NCI-H146 (cell line): ENCODE measurements around the gene APOC3.
"Not testable (repeated sequence)": the region's sequence is repeated elsewhere in the genome, so short reads cannot be mapped to it uniquely, and the experiment has no call there.

Experiments used
- DNase-seq: peaks from one replicate; lab custom pipeline; 2025; lab: John Stamatoyannopoulos, UW

APOC3 gene

DNA sequence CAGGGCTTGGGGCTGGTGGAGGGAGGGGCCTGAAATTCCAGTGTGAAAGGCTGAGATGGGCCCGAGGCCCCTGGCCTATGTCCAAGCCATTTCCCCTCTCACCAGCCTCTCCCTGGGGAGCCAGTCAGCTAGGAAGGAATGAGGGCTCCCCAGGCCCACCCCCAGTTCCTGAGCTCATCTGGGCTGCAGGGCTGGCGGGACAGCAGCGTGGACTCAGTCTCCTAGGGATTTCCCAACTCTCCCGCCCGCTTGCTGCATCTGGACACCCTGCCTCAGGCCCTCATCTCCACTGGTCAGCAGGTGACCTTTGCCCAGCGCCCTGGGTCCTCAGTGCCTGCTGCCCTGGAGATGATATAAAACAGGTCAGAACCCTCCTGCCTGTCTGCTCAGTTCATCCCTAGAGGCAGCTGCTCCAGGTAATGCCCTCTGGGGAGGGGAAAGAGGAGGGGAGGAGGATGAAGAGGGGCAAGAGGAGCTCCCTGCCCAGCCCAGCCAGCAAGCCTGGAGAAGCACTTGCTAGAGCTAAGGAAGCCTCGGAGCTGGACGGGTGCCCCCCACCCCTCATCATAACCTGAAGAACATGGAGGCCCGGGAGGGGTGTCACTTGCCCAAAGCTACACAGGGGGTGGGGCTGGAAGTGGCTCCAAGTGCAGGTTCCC is at the start of gene APOC3:
Gene APOC3 (plus strand): TSS at position 383 of the 659 bp plus-strand sequence. CDS start 676 bp downstream, outside the sequence.
- peak; percentile 17 for DNase-seq

DNA sequence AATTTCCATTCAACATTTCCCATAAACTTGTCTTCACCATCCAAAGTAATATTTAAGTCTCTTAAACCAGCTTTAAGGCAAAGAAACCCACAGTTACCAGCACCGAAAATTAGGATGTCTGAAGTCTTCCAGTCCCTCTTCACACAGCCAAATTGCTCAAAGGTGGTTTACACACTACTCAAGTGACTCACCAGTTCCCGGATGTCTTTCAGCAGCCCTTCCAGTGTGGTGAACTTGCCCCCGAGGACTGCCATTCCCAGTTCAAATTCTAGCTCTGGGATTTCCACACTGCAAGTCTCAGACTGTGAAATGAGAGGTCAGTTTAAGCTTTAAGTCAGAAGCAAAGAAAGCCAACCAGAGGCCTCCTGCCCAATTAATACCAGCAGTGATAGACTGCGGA is 47.0 kb upstream of the APOC3 start:
- DNase-seq = no peak

DNA sequence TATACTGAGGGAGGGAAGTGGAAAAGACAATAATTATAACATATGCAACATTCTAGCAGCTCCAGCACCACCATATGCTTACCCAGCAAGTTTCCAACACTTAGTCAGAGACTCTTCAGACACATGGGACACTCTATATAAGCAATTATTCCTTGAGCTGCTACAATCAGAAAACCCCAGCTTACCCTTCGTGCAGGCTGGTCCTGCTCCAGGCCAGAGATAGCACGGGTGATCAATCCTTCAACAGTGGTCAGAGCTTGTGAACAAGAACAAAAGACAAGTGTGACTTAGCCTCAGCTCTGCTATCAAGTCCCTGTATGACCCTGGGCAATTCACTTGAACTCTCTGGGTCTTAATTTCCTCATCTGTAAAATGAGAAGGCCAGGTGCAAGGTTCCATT is 43.4 kb upstream of the APOC3 start:
- DNase-seq = no peak

DNA sequence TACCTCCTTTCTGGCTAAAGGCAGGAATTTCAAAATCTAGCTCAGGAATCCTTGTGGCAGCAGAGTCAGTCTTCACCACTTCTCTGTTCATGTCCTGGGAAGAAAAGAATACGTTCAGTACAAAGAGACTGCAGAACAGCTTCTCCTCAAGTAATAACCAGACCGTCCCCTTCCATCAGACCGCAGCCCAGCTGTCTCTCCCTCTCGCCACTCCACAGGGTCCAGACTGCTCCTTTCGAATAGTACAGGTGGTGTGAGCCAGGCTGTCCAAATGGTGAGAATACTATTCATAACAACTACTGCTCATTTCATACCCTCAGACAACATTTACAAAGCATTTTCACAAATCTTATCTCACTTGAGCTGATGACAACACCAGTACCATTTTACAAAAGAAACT is 42.7 kb upstream of the APOC3 start:
- DNase-seq = no peak

DNA sequence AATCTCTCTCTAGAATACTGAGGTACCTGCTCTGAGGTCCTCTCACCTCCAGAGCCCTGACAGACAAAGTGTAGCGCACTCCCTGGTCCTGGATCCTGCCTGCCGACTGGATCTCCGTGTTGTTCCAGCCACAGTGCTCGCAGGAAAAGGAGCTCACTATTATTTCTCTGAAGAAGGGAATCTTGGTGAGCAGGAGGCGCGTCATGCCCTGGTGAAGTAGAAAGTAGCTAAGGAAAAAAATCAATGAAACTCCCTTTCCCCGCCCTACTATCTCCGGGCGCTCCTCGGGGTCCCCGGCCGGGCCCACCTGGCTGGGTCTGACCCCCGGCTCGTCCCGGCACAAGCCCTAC is 42.3 kb upstream of the APOC3 start:
- no peak for DNase-seq

DNA sequence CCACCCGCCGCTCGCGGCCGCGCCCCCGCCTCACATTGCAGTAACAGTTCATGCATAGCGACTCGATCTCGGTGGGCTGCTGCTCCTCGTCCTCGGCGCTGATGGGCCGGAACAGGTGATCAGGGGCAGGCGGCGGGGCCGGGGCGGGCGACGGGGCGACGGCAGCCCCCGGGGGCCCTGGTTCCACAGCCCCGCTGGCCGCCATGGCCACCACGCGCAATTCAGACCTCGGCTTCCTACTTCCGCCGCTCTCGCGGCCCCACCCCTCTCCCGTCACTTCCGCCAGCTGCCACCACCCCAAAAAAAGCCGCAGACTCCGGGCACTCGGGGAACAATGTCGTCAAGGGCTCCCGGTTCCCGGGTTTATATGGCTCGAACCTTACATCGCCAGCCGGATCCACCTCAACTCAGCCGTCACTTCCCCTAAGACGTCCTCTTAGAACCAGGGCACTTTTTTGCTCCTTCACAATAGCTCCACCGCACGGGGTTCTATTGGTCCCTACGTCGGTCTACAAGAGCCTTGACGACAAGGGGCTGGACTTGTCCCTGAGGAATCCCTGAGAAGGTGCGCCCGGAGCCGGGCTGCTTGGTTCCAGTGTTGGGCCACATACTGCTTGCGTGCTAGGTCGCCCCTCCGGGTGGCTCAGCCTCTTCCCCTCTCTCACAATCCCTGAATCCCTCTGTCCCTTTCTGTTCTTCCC is 41.8 kb upstream of the APOC3 start, which contains the start of gene ZPR1:
Gene ZPR1 (minus strand): TSS at position 238 of the 701 bp plus-strand sequence. CDS start 33 bp downstream, at position 205.
- peak; percentile 72 for DNase-seq

DNA sequence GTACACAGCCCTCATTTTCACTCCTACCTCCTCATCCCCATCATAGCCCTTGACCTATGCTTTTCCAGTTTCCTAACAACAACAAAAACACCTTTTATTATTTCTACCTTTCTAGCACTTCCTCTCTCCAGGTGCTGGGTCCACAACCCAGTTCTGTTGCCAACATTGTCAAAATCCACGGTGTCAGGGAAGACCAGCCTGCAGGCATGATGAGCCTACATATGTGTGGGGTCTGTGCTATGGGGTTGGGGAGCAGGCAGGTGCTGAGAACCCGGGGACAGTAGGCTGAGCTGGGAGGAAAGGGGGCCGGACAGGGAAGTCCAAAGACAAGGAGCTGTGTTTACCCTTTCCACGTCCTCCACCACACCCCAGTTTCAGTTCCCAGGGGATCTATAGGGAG is 41.2 kb upstream of the APOC3 start:
- no peak for DNase-seq

DNA sequence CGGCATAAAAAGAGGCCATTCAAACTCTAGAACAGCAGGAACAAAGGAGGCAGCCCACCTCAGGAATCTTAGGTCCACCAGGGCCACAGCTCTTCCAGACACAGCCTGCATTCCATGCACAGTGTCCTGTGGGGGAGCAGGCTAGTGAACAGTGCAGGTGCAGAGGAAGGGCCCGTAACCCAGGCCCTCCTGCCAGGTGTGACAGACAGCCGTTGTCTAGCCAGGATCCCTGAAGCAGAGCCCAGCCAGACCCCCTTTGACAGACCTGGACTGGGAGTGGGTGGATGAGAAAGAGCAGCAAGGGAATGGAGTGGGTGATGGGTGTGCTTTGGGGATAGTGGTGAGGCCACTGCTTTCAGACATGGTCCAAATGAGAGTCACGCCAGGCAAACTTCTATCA is 40.7 kb upstream of the APOC3 start:
- DNase-seq = no peak

DNA sequence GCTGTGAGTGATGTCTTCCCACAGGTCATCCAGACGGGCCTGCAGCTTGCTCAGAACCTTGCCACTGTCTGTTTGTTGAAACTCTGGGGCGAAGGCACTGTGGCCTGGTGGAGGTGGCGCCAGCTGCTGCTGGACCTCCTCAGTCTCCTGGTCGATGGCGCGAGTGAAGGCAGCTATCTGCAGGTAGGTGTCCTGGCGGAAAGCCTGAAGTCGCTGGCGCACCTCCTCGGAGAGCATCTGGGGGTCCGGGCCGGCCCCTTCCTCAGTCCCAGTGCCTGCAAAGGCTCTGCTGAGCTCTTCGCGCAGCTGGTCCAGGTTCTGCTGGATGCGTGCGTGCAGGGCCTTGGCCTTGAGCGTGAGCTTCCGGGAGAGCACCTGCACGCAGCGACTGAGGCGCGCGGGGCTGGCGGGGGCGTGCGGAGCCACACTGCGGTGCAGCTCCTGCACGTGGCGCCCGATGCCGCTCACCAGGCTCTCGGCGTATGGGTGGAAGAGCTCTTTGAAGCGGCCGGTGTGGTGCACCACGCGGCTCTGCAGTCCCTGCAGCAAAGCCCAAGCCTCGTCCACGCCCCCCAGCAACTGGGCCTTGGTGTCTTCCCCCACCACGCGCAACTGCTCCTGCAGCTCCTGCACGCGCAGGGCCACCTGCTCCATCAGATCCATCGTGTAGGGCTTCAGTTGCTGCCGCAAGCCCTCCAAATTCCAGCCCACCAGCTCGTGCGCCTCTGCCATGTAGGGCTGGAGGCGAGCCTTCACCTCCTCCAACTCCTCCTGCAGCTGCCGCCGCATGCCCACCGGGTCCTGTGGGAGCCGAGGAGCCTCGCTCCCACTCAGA is 39.3 kb upstream of the APOC3 start:
- no peak for DNase-seq

DNA sequence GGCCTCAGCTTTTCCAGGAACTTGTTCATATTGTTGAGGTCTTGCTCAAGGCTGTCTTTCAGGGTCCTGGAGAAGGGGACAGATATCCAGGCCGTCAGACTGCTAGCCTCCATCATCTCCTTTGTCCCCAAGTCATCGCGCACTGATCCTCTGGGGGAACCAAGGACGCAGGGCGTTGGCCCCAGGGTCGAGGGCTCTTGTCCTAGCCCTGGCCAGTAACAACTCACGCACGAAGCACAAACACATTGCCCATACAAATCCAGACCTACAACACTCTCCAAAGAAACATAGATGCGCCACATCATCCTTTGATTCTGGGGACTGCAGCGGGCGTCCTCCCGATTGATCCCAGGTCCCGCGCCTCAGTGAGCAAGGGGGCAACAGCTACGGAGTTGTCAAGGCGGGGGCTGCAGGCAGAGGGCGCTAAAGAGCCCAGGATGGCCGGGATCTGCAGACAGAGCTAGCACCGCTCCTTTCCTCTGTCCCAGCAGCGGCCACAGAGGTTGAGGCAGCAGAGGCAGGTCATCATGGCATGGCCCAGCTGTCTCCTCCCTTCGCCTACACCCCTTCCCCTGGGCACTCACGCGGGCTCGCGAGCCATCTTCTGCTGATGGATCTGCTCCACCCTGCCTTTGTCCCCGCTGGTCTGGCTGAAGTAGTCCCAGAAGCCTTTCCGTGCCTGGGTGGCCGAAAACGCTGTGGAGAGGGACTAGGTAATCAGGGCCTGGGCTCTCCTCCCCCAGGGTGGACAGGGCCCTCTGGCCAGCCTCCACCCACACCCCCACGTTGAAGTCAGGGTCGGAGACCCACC is 38.5 kb upstream of the APOC3 start:
- peak; percentile 77 for DNase-seq

DNA sequence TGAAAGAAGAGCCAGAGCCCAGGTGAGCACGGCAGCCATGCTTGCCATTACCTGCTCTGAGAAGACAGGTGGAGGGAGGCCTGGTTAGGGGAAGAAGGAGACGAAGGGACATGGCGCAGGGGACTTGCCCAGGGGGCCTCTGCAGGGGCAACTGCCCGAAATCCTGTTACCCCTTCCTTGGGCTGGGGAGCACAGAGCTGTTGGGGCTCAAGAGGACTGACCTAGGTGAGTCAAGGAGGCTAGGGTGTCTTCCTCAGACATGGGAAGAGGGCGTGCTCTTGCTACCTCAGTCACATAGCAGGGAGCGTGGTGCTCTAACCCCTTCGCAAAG is 37.9 kb upstream of the APOC3 start, which contains the start of gene APOA5:
Gene APOA5 (minus strand): TSS at position 67 of the 331 bp plus-strand sequence. CDS start 19 bp downstream, at position 48.
- no peak for DNase-seq

DNA sequence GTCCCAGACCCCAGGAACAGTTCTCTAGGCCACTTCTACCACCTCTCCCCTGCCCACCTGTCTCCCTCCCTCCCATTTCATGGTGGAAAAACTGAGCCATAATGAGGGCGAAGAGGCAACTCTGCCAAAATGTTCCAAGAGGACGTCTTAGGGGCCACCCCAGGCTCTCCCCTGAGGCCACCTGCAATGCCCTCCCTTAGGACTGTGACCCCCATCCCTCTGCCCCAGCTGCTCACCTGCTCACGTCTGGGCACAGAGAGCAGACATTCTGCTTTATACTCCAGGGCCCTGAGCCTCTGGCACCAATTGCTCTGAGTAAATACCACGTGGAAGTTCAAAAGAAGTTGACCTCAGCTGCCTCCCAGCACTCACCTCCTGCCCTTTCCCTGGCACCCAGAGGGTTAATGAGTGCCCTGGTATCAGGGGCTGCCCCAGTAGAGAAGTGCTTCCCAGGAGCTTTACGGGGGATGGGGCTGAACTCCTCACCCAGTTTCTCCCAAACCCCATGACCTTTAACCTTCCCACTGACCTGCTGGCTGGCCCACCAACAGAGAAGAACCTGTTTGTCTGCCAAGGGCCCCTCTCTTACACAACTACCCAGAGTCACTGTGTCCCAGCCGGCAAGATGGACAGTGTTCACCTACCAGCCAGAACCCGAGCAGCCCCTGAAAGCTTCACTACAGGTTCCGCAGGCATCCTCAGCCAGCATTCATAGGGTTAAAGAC is 37.4 kb upstream of the APOC3 start:
- no peak for DNase-seq

DNA sequence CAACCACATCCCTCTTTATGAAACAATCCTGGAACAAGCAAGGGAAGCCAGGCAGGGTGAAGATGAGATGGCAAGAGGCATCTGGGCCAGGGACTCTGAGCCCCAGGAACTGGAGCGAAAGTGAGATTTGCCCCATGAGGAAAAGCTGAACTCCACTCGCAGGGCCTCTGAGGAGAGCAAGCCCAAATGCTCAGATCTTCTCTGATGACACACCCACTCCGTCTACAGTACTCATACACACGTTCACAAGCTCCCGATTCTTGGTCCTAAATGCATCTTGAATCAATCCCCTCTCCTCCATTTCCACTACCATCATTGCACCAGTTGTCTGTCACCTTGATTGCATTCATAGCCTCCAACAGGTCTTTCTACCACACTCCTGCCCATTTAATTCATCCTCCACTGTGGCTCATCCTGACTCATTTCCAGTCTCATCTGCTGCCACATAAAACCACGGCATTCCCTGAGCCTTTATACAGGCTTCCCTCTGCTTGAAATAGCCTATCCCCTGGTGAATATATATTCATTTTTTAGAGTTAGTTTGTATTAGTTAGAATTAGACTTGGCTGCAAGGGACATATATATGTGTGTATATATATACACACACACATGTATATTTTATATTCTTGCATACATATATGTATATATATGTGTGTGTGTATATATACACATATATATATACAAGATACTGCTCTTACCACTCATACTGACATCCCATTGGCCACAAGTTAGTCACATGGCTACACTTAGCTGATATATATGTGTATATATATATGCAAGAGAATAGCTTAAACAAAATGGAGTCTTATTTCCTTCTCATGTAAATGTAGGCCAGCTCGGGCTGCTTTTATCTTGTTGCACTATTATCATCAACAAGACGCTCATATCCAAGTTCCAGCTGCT is 36.6 kb upstream of the APOC3 start:
- no peak for DNase-seq

DNA sequence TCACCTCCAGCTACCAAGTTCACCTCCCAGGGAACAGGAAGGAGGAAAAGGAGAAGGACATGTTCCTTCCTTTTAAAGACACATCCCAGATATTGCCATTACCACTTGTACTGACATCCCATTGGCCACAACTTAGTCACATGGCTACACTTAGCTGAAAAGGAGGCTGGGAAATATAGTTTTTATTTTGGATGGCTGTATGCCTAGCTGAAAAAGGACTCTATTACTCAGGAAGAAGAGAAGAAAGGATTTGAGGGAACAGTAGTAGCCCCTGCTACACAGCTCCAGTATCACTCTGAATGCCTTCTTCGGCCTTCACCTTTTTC is 36.0 kb upstream of the APOC3 start:
- DNase-seq = no peak

DNA sequence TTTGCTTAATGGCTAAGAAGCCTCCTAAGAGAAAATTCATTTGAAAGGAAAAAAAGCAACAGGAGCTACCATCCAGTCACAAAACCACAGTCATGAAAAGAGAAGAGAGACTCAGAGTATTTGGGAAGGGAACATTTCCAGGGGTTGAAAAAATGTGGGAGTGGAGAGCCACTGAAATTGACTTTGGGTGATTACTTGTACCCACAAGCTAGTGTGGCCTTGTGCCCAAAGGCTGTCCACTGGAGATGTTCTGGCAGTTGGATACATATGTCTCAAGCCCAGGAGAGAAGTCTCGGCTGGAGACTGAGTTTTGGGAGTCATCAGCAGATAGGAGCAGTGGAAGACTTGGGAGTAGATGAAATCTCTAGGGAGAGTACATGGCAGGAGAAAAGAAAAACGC is 34.9 kb upstream of the APOC3 start:
- no peak for DNase-seq

DNA sequence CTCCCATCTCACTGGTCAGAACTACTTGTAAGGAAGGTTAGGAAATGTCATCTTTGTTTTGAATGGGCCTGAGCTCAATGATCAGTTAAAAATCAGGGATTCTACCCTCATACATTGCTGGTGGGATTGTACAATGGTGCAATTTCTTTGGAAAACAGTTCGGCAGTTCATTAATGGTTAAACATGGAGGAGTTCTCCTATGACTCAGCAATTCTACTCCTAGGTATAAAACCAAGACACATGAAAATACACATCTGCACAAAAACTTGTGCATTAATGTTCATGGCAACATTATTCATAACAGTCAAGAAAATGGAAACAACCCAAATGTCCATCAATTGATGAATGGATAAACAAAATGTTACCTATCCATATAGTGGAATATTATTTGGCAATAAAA is 33.2 kb upstream of the APOC3 start:
- DNase-seq = no peak

DNA sequence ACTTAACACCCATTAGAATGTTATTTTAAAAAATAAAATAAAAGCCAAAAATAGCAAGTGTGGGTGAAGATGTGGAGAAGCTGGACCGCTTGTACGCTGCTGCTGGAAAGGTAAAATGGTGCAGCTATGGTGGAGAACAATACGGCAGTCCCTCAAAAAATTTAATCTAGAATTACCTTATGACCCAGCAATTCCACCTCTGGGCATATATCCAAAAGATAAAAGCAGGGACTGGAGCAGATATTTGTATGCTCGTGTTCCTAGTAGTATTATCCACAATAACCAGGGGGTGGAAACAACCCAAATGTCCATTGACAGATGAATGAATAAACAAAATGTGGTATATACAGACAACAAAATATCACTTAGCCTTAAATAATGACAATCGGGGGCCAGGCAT is 31.9 kb upstream of the APOC3 start:
- DNase-seq = no peak

DNA sequence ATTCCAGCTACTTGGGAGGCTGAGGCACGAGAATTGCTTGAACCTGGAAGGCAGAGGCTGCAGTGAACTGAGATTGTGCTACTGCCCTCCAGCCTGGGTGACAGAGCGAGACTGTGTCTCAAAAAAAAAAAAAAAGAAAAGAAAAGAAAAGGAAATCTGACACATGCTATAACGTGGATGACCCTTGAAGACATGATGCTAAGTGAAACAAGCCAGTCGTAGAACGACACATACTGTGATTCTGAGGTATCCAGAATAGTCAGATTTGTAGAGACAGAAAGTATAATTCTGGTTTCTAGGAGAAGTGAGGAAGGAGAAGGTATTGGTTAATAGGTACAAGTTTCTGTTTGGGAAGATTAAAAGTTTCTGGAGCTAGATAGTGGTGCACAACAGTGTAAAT is 31.3 kb upstream of the APOC3 start:
- no peak for DNase-seq

DNA sequence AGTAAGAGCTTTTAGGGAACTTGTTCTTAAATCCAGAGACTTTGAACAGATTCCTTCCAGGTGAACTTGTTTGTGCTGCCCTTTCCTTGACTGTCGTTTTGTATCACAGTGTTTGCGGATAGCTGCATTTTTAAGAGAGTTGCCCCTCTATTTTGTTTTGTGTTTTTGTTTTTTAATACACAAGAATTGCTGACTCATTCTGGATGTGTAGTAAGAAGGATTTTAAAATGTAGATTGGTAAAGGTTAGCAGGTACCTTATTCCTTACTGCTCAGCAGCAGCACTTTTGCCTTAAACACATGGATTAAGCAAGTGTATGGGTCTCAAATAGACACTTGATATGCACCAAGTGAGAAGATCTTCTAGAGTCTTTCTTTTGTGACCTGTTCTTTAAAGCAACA is 29.1 kb upstream of the APOC3 start:
- DNase-seq = no peak

DNA sequence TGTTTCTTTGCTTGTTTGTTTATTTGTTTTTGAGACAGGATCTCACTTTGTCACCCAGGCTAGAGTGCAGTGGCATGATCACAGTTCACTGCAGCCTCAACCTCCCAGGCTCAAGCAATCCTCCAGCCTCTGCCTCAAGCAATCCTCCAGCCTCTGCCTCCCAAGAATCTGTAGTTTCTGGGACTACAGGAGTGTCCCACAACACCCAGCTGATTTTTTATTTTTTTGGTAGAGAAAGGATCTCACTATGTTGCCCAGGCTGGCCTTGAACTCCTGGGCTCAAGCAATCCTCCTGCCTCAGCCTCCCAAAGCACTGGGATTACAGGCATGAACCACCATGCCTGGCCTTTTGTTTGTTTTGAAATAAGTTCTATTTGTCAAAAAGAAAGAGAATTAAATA is 28.0 kb upstream of the APOC3 start:
- DNase-seq = not testable (repeated sequence)

DNA sequence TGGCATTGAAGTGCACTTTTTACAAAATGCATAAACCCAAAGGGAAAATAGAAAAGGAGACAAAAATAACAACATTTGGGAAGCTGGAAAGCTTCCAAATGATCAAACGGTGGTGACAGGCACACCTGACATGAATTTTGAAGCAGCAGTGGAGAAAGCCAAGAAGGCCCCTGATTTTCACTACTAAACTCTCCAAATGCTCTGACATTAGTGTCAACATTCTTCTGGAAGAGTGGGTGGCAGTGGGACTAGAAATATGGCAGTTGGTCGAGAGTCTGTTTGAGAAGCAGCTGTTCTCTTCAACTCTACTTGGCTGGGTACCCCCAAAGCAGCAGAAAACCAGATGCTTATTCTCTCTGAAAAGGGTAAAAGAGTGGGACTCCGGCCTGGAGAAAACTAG is 25.7 kb upstream of the APOC3 start:
- no peak for DNase-seq
